Small intestine (tissue), 7 donors: Measurements from ENCODE around the gene R3HDM2. TPM values are rescaled to one million over a fixed set of nuclear protein-coding genes. Genes with fewer than 3 reads are reported as not detected.
"Not testable (repeated sequence)": the region's sequence is repeated elsewhere in the genome, so short reads cannot be mapped to it uniquely, and the experiment has no call there.

Experiments
- DNase-seq, 2 donors: peaks; one replicate each; pipeline versions ENCODE4 v3.0.0 to v3.0.0-alpha.2; 2013
- FAIRE-seq: peaks from 2 replicates; lab custom pipeline; 2012; peaks lifted over from hg19 to GRCh38; lab: Jason Lieb, UNC
- H3K27ac ChIP-seq, 3 donors: one replicate each; pipeline ENCODE4 v1.5.1; 2013; ENCODE audit warnings: low read length in 2 of 3, mild to moderate bottlenecking in 2 of 3, control low read depth in 1 of 3, inconsistent platforms in 1 of 3, low read depth in 1 of 3, moderate library complexity in 1 of 3
- H3K27me3 ChIP-seq, 3 donors: one replicate each; pipeline ENCODE4 v1.6.1; 2013; ENCODE audit warnings: low read length in 3 of 3, inconsistent platforms in 1 of 3; ENCODE audit not compliant: control insufficient read depth in 3 of 3, insufficient read depth in 3 of 3
- H3K36me3 ChIP-seq, 3 donors: one replicate each; pipeline ENCODE4 v1.6.1; 2013; ENCODE audit warnings: low read length in 3 of 3, inconsistent platforms in 1 of 3, low read depth in 1 of 3, mild to moderate bottlenecking in 1 of 3, moderate library complexity in 1 of 3; ENCODE audit not compliant: control insufficient read depth in 3 of 3, insufficient read depth in 2 of 3
- H3K4me1 ChIP-seq, 3 donors: one replicate each; pipeline ENCODE4 v1.6.1; 2013; ENCODE audit warnings: low read length in 2 of 3, inconsistent platforms in 1 of 3, low read depth in 1 of 3, mild to moderate bottlenecking in 1 of 3, moderate library complexity in 1 of 3; ENCODE audit not compliant: control insufficient read depth in 3 of 3, insufficient read depth in 2 of 3
- H3K4me3 ChIP-seq, 3 donors: one replicate each; pipeline ENCODE4 v1.5.1; 2013; ENCODE audit warnings: low read length in 3 of 3, control low read depth in 1 of 3, inconsistent platforms in 1 of 3, low read depth in 1 of 3, mild to moderate bottlenecking in 1 of 3, moderate library complexity in 1 of 3
- H3K9me3 ChIP-seq, 2 donors: one replicate each; pipeline ENCODE4 v1.6.1; 2013; ENCODE audit warnings: low read depth in 1 of 2, low read length in 1 of 2; ENCODE audit not compliant: control insufficient read depth in 2 of 2, insufficient read depth in 1 of 2
- WGBS, 3 donors: extraction: QIAGEN DNeasy Blood & Tissue Kit; methylation state at CpG; one replicate each; pipeline ENCODE4 v1.1.7; 2013; 5-methylcytosine and 5-hydroxymethylcytosine counted together
- polyA plus RNA-seq, 4 donors: library from polyadenylated mRNA; stranded (reverse) in 3 of 4; unstranded in 1 of 4; fragments of 200-250 nt in 3 of 4; fragments of 120-200 nt in 1 of 4; gene quantifications; one replicate each; pipeline versions ENCODE4 v1.2.1 to v1.2.3, GENCODE V29; 2013
- donor health status: healthy with polysubstance abuse.
- donor health status: control.
- donor health status: control.
- donor health status: Bipolar disorder and iron deficiency.
- donor health status: healthy.

R3HDM2 gene
- polyA plus RNA-seq, 4 donors = 14.5 to 62.4 (median 18.7) TPM

GRCh38 chr12:57329219-57329618, 101.6 kb downstream of the R3HDM2 start:
- no peaks in the 10 kb centered on the region for H3K4me1 ChIP-seq
- no peaks in the 10 kb centered on the region for H3K27me3 ChIP-seq
- no peak overlapping the region for H3K4me3 ChIP-seq
- H3K9me3 ChIP-seq = no peaks in the 10 kb centered on the region
- no peak overlapping the region for H3K27ac ChIP-seq
- WGBS, 3 donors = 80 to 88% (median 87%) methylated on average over 4 of the region's 4 CpGs
- DNase-seq (no peak), FAIRE-seq (no peak)
- H3K36me3 ChIP-seq = peaks cover 0 to 17% (median 0%) of the 10 kb centered on the region in 3 donors

GRCh38 chr12:57325395-57325794, 105.4 kb downstream of the R3HDM2 start:
- no peak overlapping the region for H3K4me3 ChIP-seq
- peaks cover 0 to 11% (median 0%) of the 10 kb centered on the region in 3 donors for H3K36me3 ChIP-seq
- no peaks in the 10 kb centered on the region for H3K4me1 ChIP-seq
- FAIRE-seq = no peak
- H3K27me3 ChIP-seq = no peaks in the 10 kb centered on the region
- H3K9me3 ChIP-seq = no peaks in the 10 kb centered on the region
- no peak overlapping the region for H3K27ac ChIP-seq
- DNase-seq = no peak

GRCh38 chr12:57323416-57323815, 107.4 kb downstream of the R3HDM2 start:
- Histone ChIP-seq H3K4me3 (no peak overlapping the region), H3K36me3 (peaks cover 0 to 4% (median 0%) of the 10 kb centered on the region in 3 donors), H3K27me3 (no peaks in the 10 kb centered on the region), H3K27ac (no peak overlapping the region), H3K9me3 (no peaks in the 10 kb centered on the region), H3K4me1 (no peaks in the 10 kb centered on the region)
- WGBS, 3 donors = 77 to 85% (median 80%) methylated on average over 3 of the region's 3 CpGs
- no peak for DNase-seq
- FAIRE-seq = no peak

GRCh38 chr12:57320639-57321038, 110.2 kb downstream of the R3HDM2 start:
- Histone ChIP-seq H3K4me1 (no peaks in the 10 kb centered on the region), H3K4me3 (no peak overlapping the region), H3K36me3 (peaks cover 0 to 5% (median 0%) of the 10 kb centered on the region in 3 donors), H3K27ac (no peak overlapping the region), H3K9me3 (no peaks in the 10 kb centered on the region), H3K27me3 (no peaks in the 10 kb centered on the region)
- WGBS, 3 donors = 67 to 74% (median 71%) methylated on average over 2 of the region's 2 CpGs
- DNase-seq = no peak
- FAIRE-seq = no peak

DNA sequence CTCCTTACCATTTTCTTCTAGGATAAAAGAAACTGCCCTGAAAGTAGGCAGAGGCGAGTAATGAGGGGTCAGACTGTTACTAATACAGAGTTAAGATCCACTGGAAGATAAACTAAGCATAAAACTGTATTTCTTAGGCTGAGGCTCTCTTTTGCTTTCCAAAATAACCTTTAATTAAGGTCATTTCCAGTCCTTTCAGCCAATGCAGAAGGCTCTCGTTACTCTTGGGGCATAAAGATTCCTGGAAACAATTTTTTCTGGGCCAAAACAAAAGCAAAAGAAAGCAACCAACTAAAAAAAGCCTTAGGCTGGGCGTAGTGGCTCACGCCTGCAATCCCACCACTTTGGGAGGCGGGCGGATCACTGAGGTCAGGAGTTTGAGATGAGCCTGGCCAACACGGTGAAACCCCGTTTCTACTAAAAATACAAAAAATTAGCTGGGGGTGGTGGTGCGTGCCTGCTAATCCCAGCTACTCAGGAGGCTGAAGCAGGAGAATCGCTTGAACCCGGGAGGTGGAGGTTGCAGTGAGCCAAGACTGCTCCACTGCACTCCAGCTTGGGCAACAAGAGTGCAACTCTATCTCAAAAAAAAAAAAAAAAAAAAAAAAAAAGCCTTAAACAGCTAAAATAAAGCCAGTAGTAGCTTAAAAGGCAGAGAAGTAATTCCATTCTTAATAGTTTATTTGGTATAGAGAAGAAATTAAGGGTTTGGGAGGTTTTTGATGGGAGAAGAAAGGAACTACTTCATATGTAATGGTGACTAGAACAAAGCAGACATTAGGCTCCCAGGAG, 111.0 kb downstream of the R3HDM2 start:
- no peaks in the 10 kb centered on the region for H3K27me3 ChIP-seq
- no peak overlapping the region for H3K27ac ChIP-seq
- no peaks in the 10 kb centered on the region for H3K9me3 ChIP-seq
- FAIRE-seq (no peak), DNase-seq (no peak)
- no peaks in the 10 kb centered on the region for H3K4me1 ChIP-seq
- WGBS, 3 donors = 81 to 94% (median 91%) methylated on average over 11 of the region's 11 CpGs
- H3K36me3 ChIP-seq = peaks cover 0 to 5% (median 0%) of the 10 kb centered on the region in 3 donors
- no peak overlapping the region for H3K4me3 ChIP-seq

DNA sequence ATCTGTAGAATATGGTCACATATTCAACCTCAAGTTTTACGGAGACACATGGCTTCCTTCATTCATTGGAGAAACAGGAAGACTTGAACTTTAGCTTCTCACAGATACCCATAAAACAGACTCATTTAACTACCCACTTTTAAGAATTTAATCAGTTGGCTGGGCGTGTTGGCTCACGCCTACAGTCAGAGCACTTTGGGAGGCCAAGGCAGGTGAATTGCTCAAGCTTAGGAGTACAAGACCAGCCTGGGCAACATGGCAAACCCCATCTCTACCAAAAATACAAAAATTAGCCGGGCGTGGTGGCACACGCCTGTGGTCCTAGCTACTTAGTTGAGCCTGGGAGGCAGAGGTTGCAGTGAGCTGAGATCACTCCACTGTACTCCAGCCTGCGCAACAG, 115.2 kb downstream of the R3HDM2 start:
- DNase-seq (no peak), FAIRE-seq (no peak)
- 84 to 94% (median 86%) methylated on average over 7 of the region's 7 CpGs for WGBS, 3 donors
- Histone ChIP-seq H3K36me3 (peaks cover 0 to 17% (median 0%) of the 10 kb centered on the region in 3 donors), H3K9me3 (no peaks in the 10 kb centered on the region), H3K27ac (no peak overlapping the region), H3K4me1 (no peaks in the 10 kb centered on the region), H3K4me3 (no peak overlapping the region), H3K27me3 (no peaks in the 10 kb centered on the region)

DNA sequence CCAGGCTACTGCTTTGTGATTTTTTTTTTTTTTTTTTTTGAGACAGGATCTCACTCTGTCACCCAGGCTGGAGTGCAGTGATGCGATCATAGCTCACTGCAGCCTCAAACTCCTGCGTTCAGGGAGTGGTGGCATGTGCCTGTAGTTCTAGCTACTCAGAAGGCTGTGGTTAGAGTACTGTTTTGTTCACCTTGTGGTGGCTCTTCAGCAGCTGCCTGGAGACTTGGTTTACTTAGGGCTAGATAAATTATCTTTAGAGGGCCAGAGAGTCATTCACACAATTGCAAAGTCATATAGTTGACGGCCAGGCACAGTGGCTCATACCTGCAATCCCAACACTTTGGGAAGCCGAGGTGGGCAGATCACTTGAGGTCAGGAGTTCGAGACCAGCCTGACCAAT, 118.6 kb downstream of the R3HDM2 start:
- not testable (repeated sequence) for H3K27me3 ChIP-seq, H3K4me3 ChIP-seq, DNase-seq, H3K9me3 ChIP-seq, H3K4me1 ChIP-seq, H3K27ac ChIP-seq, FAIRE-seq
- peaks cover 0 to 27% (median 0%) of the 10 kb centered on the region in 3 donors for H3K36me3 ChIP-seq
- WGBS, 3 donors = 85 to 91% (median 88%) methylated on average over 5 of the region's 5 CpGs

DNA sequence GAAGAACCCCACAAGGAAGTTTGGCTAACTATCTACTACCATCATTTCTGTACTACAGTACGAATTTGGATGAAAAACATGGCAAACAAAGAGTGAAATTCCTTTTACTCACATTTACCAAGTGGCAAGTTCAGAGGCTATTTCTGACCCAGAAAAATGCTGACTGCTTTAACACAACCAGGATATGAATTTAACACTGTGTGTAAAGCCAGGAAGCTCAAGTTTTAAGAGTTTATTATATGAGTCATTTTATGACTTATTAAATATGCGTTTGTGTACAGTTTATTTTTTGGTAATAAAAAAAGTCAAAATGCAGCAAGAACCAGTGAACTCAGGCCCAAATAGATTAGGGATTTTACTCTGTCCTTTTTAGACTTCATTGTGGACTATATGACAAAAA, 121.4 kb downstream of the R3HDM2 start:
- WGBS, 3 donors = 55 to 64% (median 56%) methylated on average over 2 of the region's 2 CpGs
- no peak overlapping the region for H3K27ac ChIP-seq
- H3K36me3 ChIP-seq = peaks cover 2 to 27% (median 4%) of the 10 kb centered on the region in 3 donors
- H3K4me1 ChIP-seq = no peaks in the 10 kb centered on the region
- DNase-seq (no peak), FAIRE-seq (no peak)
- no peak overlapping the region for H3K4me3 ChIP-seq
- no peaks in the 10 kb centered on the region for H3K9me3 ChIP-seq
- H3K27me3 ChIP-seq = no peaks in the 10 kb centered on the region
